GM19099 (cell line): Measurements from ENCODE around the gene WFIKKN2.

Experiments
- POLR2A ChIP-seq: IDR thresholded peaks from 3 replicates; pipeline ENCODE4 v1.6.1; 2011; ENCODE audit warnings: low read depth; ENCODE audit not compliant: insufficient read length; ENCODE audit errors: extremely low read depth

Gene WFIKKN2

GRCh38 chr17:50867363-50868139, 32.2 kb downstream of the WFIKKN2 start:
- peak; percentile 69 for TF ChIP-seq POLR2A

- TF ChIP-seq POLR2A, result no peak
Observed at GRCh38 chr17:50868140-50868438, 32.7 kb downstream of the WFIKKN2 start.

GRCh38 chr17:50868602-50869001, 33.2 kb downstream of the WFIKKN2 start:
- no peak for TF ChIP-seq POLR2A

- TF ChIP-seq POLR2A, result no peak
Observed at GRCh38 chr17:50871364-50871763, 36.0 kb downstream of the WFIKKN2 start.

- TF ChIP-seq POLR2A, result no peak
Observed at GRCh38 chr17:50871898-50872297, 36.5 kb downstream of the WFIKKN2 start.

GRCh38 chr17:50872710-50873424, 37.5 kb downstream of the WFIKKN2 start:
- no peak for TF ChIP-seq POLR2A

- TF ChIP-seq POLR2A, result no peak
Observed at GRCh38 chr17:50875074-50875473, 39.7 kb downstream of the WFIKKN2 start.

GRCh38 chr17:50877838-50878237, 42.5 kb downstream of the WFIKKN2 start:
- TF ChIP-seq POLR2A, result no peak

- no peak for TF ChIP-seq POLR2A
Observed at GRCh38 chr17:50879086-50879485, 43.7 kb downstream of the WFIKKN2 start.

GRCh38 chr17:50881182-50881581, 45.8 kb downstream of the WFIKKN2 start:
- TF ChIP-seq POLR2A, result no peak

GRCh38 chr17:50882851-50883250, 47.5 kb downstream of the WFIKKN2 start:
- TF ChIP-seq POLR2A, result no peak

GRCh38 chr17:50883850-50884438, 48.6 kb downstream of the WFIKKN2 start:
- no peak for TF ChIP-seq POLR2A

- TF ChIP-seq POLR2A, result no peak
Observed at GRCh38 chr17:50884439-50885311, 49.3 kb downstream of the WFIKKN2 start.

- TF ChIP-seq POLR2A, result no peak
Observed at GRCh38 chr17:50887705-50888245, 52.4 kb downstream of the WFIKKN2 start.

- no peak for TF ChIP-seq POLR2A
Observed at GRCh38 chr17:50889528-50890118, 54.2 kb downstream of the WFIKKN2 start.
